ENCODE measurements around the gene WNT7A.

GRCh38 chr3:13846716-13847570 lies 32.9 kb downstream of the WNT7A start:
- TF ChIP-seq, protein P1, sequence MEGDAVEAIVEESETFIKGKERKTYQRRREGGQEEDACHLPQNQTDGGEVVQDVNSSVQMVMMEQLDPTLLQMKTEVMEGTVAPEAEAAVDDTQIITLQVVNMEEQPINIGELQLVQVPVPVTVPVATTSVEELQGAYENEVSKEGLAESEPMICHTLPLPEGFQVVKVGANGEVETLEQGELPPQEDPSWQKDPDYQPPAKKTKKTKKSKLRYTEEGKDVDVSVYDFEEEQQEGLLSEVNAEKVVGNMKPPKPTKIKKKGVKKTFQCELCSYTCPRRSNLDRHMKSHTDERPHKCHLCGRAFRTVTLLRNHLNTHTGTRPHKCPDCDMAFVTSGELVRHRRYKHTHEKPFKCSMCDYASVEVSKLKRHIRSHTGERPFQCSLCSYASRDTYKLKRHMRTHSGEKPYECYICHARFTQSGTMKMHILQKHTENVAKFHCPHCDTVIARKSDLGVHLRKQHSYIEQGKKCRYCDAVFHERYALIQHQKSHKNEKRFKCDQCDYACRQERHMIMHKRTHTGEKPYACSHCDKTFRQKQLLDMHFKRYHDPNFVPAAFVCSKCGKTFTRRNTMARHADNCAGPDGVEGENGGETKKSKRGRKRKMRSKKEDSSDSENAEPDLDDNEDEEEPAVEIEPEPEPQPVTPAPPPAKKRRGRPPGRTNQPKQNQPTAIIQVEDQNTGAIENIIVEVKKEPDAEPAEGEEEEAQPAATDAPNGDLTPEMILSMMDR (IDR thresholded peaks at IDR 0.05 in 2 of 3, conservative IDR thresholded peaks at IDR 0.05 in 1 of 3; ENCODE audit: borderline replicate concordance in 1 of 3, insufficient read depth in 1 of 3, low read depth in 2 of 3, low read length in 2 of 3): no peak
- TF ChIP-seq FOSL1 (IDR thresholded peaks at IDR 0.05; ENCODE audit: low read depth): no peak
- TF ChIP-seq POLR2A (IDR thresholded peaks at IDR 0.05; ENCODE audit: borderline replicate concordance, extremely low read depth, insufficient read depth, insufficient read length): no peak
- TF ChIP-seq EZH2 (IDR thresholded peaks at IDR 0.05): no peak
- no peak for TF ChIP-seq RAD21 (IDR thresholded peaks at IDR 0.05; ENCODE audit: low read depth)
- no peak for TF ChIP-seq CEBPB (IDR thresholded peaks at IDR 0.05; ENCODE audit: low read depth)
- TF ChIP-seq ZFX (IDR thresholded peaks at IDR 0.05): no peak
- TF ChIP-seq, protein P2, sequence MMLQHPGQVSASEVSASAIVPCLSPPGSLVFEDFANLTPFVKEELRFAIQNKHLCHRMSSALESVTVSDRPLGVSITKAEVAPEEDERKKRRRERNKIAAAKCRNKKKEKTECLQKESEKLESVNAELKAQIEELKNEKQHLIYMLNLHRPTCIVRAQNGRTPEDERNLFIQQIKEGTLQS (IDR thresholded peaks at IDR 0.05): no peak
- no peak for TF ChIP-seq ZNF274 (IDR thresholded peaks at IDR 0.05; ENCODE audit: low read depth, low read length)
- TF ChIP-seq ELF1 (IDR thresholded peaks at IDR 0.05; ENCODE audit: borderline replicate concordance, low read depth): no peak
- TF ChIP-seq SP1 (IDR thresholded peaks at IDR 0.05; ENCODE audit: low read depth): no peak
- TF ChIP-seq, protein P3, sequence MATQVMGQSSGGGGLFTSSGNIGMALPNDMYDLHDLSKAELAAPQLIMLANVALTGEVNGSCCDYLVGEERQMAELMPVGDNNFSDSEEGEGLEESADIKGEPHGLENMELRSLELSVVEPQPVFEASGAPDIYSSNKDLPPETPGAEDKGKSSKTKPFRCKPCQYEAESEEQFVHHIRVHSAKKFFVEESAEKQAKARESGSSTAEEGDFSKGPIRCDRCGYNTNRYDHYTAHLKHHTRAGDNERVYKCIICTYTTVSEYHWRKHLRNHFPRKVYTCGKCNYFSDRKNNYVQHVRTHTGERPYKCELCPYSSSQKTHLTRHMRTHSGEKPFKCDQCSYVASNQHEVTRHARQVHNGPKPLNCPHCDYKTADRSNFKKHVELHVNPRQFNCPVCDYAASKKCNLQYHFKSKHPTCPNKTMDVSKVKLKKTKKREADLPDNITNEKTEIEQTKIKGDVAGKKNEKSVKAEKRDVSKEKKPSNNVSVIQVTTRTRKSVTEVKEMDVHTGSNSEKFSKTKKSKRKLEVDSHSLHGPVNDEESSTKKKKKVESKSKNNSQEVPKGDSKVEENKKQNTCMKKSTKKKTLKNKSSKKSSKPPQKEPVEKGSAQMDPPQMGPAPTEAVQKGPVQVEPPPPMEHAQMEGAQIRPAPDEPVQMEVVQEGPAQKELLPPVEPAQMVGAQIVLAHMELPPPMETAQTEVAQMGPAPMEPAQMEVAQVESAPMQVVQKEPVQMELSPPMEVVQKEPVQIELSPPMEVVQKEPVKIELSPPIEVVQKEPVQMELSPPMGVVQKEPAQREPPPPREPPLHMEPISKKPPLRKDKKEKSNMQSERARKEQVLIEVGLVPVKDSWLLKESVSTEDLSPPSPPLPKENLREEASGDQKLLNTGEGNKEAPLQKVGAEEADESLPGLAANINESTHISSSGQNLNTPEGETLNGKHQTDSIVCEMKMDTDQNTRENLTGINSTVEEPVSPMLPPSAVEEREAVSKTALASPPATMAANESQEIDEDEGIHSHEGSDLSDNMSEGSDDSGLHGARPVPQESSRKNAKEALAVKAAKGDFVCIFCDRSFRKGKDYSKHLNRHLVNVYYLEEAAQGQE (IDR thresholded peaks at IDR 0.05; ENCODE audit: low read depth): no peak
